ENCODE data around the gene TFPI.

TFPI gene

GRCh38 chr2:187503700-187504099, 50.5 kb downstream of the TFPI start:
- no peak for DNase-seq

- no peak for DNase-seq
Measured at GRCh38 chr2:187502467-187502866, 51.8 kb downstream of the TFPI start.

- peak; percentile 15 for DNase-seq
Measured at GRCh38 chr2:187500585-187501359, 53.5 kb downstream of the TFPI start.

GRCh38 chr2:187499941-187500532, 54.2 kb downstream of the TFPI start:
- DNase-seq = no peak

GRCh38 chr2:187497858-187498463, 56.3 kb downstream of the TFPI start:
- no peak for DNase-seq

- no peak for DNase-seq
Measured at GRCh38 chr2:187497140-187497539, 57.1 kb downstream of the TFPI start.

- no peak for DNase-seq
Measured at GRCh38 chr2:187495324-187495723, 58.9 kb downstream of the TFPI start.

- no peak for DNase-seq
Measured at GRCh38 chr2:187493877-187494568, 60.2 kb downstream of the TFPI start.

- no peak for DNase-seq
Measured at GRCh38 chr2:187493180-187493579, 61.1 kb downstream of the TFPI start.

GRCh38 chr2:187486241-187486640, 68.0 kb downstream of the TFPI start:
- DNase-seq = no peak

- no peak for DNase-seq
Measured at GRCh38 chr2:187485523-187485922, 68.7 kb downstream of the TFPI start.

- no peak for DNase-seq
Measured at GRCh38 chr2:187483537-187483936, 70.7 kb downstream of the TFPI start.

- DNase-seq = no peak
Measured at GRCh38 chr2:187482796-187483195, 71.4 kb downstream of the TFPI start.

- no peak for DNase-seq
Measured at GRCh38 chr2:187481543-187481942, 72.7 kb downstream of the TFPI start.

- no peak for DNase-seq
Measured at GRCh38 chr2:187478719-187479118, 75.5 kb downstream of the TFPI start.

- no peak for DNase-seq
Measured at GRCh38 chr2:187477051-187477450, 77.2 kb downstream of the TFPI start.

GRCh38 chr2:187475499-187476248, 78.6 kb downstream of the TFPI start:
- no peak for DNase-seq

GRCh38 chr2:187470698-187471097, 83.5 kb downstream of the TFPI start:
- no peak for DNase-seq

GRCh38 chr2:187469538-187469937, 84.7 kb downstream of the TFPI start:
- DNase-seq = no peak

- DNase-seq = no peak
Measured at GRCh38 chr2:187468262-187468661, 86.0 kb downstream of the TFPI start.

- DNase-seq = no peak
Measured at GRCh38 chr2:187466129-187466792, 88.0 kb downstream of the TFPI start.

- no peak for DNase-seq
Measured at GRCh38 chr2:187462839-187463238, 91.4 kb downstream of the TFPI start.
